ENCODE data around the gene NUTM1. TPM values are rescaled to one million over a fixed set of nuclear protein-coding genes. Genes with fewer than 3 reads are reported as not detected.

The NUTM1 gene
- total RNA-seq (2021) (0.46 to 0.69 TPM (median 0.66 TPM) in 3 replicates), Bru-seq, nascent RNA (percentile 21 among the genes with signal in this experiment)
- long read RNA-seq, experiment 1, full-length matches to known transcripts: 5 of 6 reads
- long read RNA-seq, experiment 1, partial matches to known transcripts: 1 of 6 reads
- long read RNA-seq, experiment 1, other reads (novel, unspliced or antisense): 0 of 6 reads
- long read RNA-seq, experiment 2, partial matches to known transcripts: 2 of 3 reads
- long read RNA-seq, experiment 2, other reads (novel, unspliced or antisense): 0 of 3 reads
- long read RNA-seq, experiment 3: 0 reads

- Mint-ChIP-seq H3K36me3 (peaks cover 25% of the 10 kb centered on the region), H3K4me3 (no peak within 1 kb of the TSS), H3K27me3 (ENCODE audit: low read depth) (no peaks in the 10 kb centered on the region), H3K4me1 (peaks cover 30% of the 10 kb centered on the region), H3K27ac (peak within 1 kb of the TSS; percentile 85), H3K9me3 (no peaks in the 10 kb centered on the region)
- ATAC-seq (peak; percentile 79), DNase-seq (ENCODE audit: low spot score) (peak; percentile 97)
- POLR2A ChIA-PET: interaction anchor here (0.9 to 1.6 kb wide), 6 partner anchors 11 to 245 kb away, joined by 3 to 8 read pairs (median 4); partner anchors contain the start of genes EMC7, LPCAT4 and PGBD4
- CTCF ChIA-PET: interaction anchor here (0.6 to 2.1 kb wide), 15 partner anchors 9 to 245 kb away, joined by 3 to 27 read pairs (median 5); partner anchors contain the start of genes KATNBL1 and LPCAT4
- TF ChIP-seq, protein P1, sequence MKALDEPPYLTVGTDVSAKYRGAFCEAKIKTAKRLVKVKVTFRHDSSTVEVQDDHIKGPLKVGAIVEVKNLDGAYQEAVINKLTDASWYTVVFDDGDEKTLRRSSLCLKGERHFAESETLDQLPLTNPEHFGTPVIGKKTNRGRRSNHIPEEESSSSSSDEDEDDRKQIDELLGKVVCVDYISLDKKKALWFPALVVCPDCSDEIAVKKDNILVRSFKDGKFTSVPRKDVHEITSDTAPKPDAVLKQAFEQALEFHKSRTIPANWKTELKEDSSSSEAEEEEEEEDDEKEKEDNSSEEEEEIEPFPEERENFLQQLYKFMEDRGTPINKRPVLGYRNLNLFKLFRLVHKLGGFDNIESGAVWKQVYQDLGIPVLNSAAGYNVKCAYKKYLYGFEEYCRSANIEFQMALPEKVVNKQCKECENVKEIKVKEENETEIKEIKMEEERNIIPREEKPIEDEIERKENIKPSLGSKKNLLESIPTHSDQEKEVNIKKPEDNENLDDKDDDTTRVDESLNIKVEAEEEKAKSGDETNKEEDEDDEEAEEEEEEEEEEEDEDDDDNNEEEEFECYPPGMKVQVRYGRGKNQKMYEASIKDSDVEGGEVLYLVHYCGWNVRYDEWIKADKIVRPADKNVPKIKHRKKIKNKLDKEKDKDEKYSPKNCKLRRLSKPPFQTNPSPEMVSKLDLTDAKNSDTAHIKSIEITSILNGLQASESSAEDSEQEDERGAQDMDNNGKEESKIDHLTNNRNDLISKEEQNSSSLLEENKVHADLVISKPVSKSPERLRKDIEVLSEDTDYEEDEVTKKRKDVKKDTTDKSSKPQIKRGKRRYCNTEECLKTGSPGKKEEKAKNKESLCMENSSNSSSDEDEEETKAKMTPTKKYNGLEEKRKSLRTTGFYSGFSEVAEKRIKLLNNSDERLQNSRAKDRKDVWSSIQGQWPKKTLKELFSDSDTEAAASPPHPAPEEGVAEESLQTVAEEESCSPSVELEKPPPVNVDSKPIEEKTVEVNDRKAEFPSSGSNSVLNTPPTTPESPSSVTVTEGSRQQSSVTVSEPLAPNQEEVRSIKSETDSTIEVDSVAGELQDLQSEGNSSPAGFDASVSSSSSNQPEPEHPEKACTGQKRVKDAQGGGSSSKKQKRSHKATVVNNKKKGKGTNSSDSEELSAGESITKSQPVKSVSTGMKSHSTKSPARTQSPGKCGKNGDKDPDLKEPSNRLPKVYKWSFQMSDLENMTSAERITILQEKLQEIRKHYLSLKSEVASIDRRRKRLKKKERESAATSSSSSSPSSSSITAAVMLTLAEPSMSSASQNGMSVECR (CRISPR knock-in tag; IDR thresholded peaks at IDR 0.05; ENCODE audit: borderline replicate concordance): peak; percentile 83; the same call in 1 of the 2 replicates
- TF ChIP-seq NFE2L1 (CRISPR knock-in tag; IDR thresholded peaks at IDR 0.05) (peak; percentile 66; the same call in 1 of the 2 replicates), MYBL2 (CRISPR knock-in tag; IDR thresholded peaks at IDR 0.05) (peak; percentile 91), ZNF232 (CRISPR knock-in tag; IDR thresholded peaks at IDR 0.05) (peak; percentile 80), ZBTB43 (CRISPR knock-in tag; IDR thresholded peaks at IDR 0.05) (peak; percentile 73; the same call in 1 of the 2 replicates), CREM (CRISPR knock-in tag; IDR thresholded peaks at IDR 0.05) (0 out of 2 replicates have a peak, but pooled peaks have one; percentile 39), KAT7 (CRISPR knock-in tag; IDR thresholded peaks at IDR 0.05; ENCODE audit: borderline replicate concordance) (0 out of 2 replicates have a peak, but pooled peaks have one; percentile 39), ETV6 (CRISPR knock-in tag; IDR thresholded peaks at IDR 0.05) (peak; percentile 99), FOXK1 (CRISPR knock-in tag; IDR thresholded peaks at IDR 0.05) (peak; percentile 94), SP1 (CRISPR knock-in tag; conservative IDR thresholded peaks at IDR 0.05) (peak; percentile 76), ZNF512 (CRISPR knock-in tag; IDR thresholded peaks at IDR 0.05; ENCODE audit: borderline replicate concordance) (no peak), FOXP4 (CRISPR knock-in tag; IDR thresholded peaks at IDR 0.05) (peak; percentile 77), ATF6 (CRISPR knock-in tag; IDR thresholded peaks at IDR 0.05) (no peak), USF1 (CRISPR knock-in tag; IDR thresholded peaks at IDR 0.05) (peak; percentile 97), HMGA2 (CRISPR knock-in tag; IDR thresholded peaks at IDR 0.05) (no peak), PRRX2 (CRISPR knock-in tag; IDR thresholded peaks at IDR 0.05) (no peak), NFATC4 (CRISPR knock-in tag; IDR thresholded peaks at IDR 0.05) (no peak), SMAD4 (CRISPR knock-in tag; IDR thresholded peaks at IDR 0.05) (0 out of 2 replicates have a peak, but pooled peaks have one; percentile 16), GTF2I (CRISPR knock-in tag; conservative IDR thresholded peaks at IDR 0.05) (no peak)
- TF ChIP-seq, protein P2, sequence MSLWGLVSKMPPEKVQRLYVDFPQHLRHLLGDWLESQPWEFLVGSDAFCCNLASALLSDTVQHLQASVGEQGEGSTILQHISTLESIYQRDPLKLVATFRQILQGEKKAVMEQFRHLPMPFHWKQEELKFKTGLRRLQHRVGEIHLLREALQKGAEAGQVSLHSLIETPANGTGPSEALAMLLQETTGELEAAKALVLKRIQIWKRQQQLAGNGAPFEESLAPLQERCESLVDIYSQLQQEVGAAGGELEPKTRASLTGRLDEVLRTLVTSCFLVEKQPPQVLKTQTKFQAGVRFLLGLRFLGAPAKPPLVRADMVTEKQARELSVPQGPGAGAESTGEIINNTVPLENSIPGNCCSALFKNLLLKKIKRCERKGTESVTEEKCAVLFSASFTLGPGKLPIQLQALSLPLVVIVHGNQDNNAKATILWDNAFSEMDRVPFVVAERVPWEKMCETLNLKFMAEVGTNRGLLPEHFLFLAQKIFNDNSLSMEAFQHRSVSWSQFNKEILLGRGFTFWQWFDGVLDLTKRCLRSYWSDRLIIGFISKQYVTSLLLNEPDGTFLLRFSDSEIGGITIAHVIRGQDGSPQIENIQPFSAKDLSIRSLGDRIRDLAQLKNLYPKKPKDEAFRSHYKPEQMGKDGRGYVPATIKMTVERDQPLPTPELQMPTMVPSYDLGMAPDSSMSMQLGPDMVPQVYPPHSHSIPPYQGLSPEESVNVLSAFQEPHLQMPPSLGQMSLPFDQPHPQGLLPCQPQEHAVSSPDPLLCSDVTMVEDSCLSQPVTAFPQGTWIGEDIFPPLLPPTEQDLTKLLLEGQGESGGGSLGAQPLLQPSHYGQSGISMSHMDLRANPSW (CRISPR knock-in tag; conservative IDR thresholded peaks at IDR 0.05; ENCODE audit: low read depth): no peak
Measured at GRCh38 chr15:34342737-34343575, at the start of gene NUTM1, which contains the start of gene NOP10. Gene NUTM1, plus strand, starts transcription at chr15:34343315. Its CDS starts 382 bp downstream, at chr15:34343697. Gene NOP10, minus strand, starts transcription at chr15:34343136. Its CDS starts 63 bp downstream, at chr15:34343073.
